ENCODE results near the gene RASSF1.
A peak's percentile ranks its signal among the peaks of the same experiment; 100 is the strongest.

RASSF1 gene

DNA sequence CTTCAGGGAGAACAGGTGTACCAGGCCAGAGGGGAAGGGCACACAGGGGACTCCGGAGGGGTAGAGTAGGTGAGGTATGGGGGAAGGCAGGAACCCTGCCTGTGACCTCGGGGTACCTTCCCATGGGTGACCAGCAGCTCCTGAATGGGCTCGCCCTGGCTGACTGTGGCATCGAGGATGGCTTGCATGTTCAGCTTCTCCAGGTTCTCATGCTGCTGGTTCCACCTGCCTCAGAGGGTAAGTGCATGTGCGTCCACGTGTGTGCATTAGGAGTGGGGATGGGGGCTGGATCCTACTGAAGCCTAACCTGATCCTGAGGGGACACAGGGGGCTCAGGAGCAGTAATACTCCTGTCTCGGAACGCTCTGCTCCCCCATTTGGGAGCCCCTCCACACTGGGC, 4.4 kb upstream of the RASSF1 start:
- H3K4me1 ChIP-seq (ENCODE audit: control extremely low read depth in 1 of 4, control insufficient read depth in 4 of 4, insufficient read depth in 4 of 4, low read length in 3 of 4), result peaks cover 7 to 58% (median 52%) of the 10 kb centered on the region in 4 experiments
- CTCF ChIA-PET, result interaction anchor here (0.6 to 5.8 kb wide), 7 partner anchors 8 to 197 kb away, joined by 3 to 28 read pairs (median 5); no protein-coding TSS in a partner anchor
- POLR2A ChIA-PET, result no interaction called here

DNA sequence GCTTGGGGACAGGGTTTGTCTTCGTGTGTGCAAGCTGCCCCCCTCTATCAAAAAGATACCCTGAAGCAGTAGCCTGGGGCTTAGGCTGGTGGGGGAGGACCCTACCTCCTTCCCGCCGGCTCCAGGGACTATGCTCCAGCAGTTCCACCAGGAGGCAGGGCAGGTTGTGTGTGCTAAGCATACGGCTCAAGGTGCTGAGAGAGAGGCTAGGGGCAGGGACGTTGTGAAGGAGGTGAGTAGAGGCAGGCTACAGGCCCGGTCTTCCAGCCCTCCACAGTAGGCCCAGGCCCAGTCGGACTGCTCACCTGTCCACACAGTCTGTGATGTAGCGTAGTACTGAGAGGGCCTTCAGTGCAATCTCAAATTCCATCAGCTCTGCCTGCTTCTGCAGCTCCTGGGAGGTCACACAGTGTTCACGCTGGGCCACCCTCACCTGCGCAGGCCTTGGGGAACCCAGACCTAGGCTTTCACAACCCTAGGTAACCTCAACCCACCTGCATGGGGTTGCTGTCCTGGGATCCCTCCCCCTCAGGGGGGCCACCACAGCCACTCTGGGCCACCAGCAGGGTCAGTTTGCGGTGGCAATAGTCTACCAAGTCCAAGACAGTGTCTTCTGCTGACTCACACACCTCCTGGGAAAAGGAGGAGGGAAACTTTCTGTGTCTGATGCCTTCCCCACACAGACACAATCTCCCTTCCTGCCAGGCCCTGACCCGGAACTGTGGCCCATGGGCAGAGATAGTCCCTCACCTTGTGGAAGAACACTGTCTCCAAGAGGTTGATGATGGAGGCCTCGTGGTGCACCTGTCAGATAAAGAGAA, 2.4 kb upstream of the RASSF1 start:
- Histone ChIP-seq H3K9me3 (ENCODE audit: control extremely low read depth in 1 of 5, control insufficient read depth in 4 of 5, insufficient read depth in 2 of 5, low read depth in 1 of 5, low read length in 4 of 5) (no peaks in the 10 kb centered on the region), H3K36me3 (ENCODE audit: control insufficient read depth in 4 of 4, insufficient read depth in 4 of 4, low read length in 3 of 4) (peaks cover 2 to 7% (median 5%) of the 10 kb centered on the region in 4 experiments), H3K27me3 (replicated peaks in 2 of 5; ENCODE audit: control insufficient read depth in 4 of 5, insufficient read depth in 5 of 5, low read length in 4 of 5) (no peaks in the 10 kb centered on the region), H3K4me3 (ENCODE audit: control insufficient read depth in 1 of 7, extremely low read depth in 1 of 7, insufficient read depth in 4 of 7, low read depth in 2 of 7, low read length in 6 of 7) (no peak overlapping the region), H3K27ac (ENCODE audit: insufficient read depth in 1 of 2, low read depth in 1 of 2, low read length in 2 of 2, poor library complexity in 1 of 2, severe bottlenecking in 2 of 2) (no peak overlapping the region), H3K4me1 (ENCODE audit: control extremely low read depth in 1 of 4, control insufficient read depth in 4 of 4, insufficient read depth in 4 of 4, low read length in 3 of 4) (peaks cover 12 to 67% (median 63%) of the 10 kb centered on the region in 4 experiments)
- 86% methylated on average over 11 of the region's 13 CpGs for WGBS (ENCODE audit: insufficient coverage)
- ChIA-PET CTCF (interaction anchor here (0.6 to 5.8 kb wide), 4 partner anchors 10 to 47 kb away, joined by 3 to 28 read pairs (median 16); no protein-coding TSS in a partner anchor), POLR2A (no interaction called here)
- DNase-seq, result no peak

More for the DNA sequence above, 4.4 kb upstream of the RASSF1 start:
- peaks cover 7 to 20% (median 15%) of the 10 kb centered on the region in 4 experiments for H3K36me3 ChIP-seq (ENCODE audit: control insufficient read depth in 4 of 4, insufficient read depth in 4 of 4, low read length in 3 of 4)
- H3K27me3 ChIP-seq (replicated peaks in 2 of 5; ENCODE audit: control insufficient read depth in 4 of 5, insufficient read depth in 5 of 5, low read length in 4 of 5), result no peaks in the 10 kb centered on the region
- H3K4me3 ChIP-seq (ENCODE audit: control insufficient read depth in 1 of 7, extremely low read depth in 1 of 7, insufficient read depth in 4 of 7, low read depth in 2 of 7, low read length in 6 of 7), result peak overlapping the region in 5 of 7 experiments; percentile 50 to 80 (median 65)
- H3K9me3 ChIP-seq (ENCODE audit: control extremely low read depth in 1 of 5, control insufficient read depth in 4 of 5, insufficient read depth in 2 of 5, low read depth in 1 of 5, low read length in 4 of 5), result no peaks in the 10 kb centered on the region
- WGBS (ENCODE audit: insufficient coverage), result 95% methylated on average over 7 of the region's 8 CpGs
- no peak overlapping the region for H3K27ac ChIP-seq (ENCODE audit: insufficient read depth in 1 of 2, low read depth in 1 of 2, low read length in 2 of 2, poor library complexity in 1 of 2, severe bottlenecking in 2 of 2)
- DNase-seq, result no peak

DNA sequence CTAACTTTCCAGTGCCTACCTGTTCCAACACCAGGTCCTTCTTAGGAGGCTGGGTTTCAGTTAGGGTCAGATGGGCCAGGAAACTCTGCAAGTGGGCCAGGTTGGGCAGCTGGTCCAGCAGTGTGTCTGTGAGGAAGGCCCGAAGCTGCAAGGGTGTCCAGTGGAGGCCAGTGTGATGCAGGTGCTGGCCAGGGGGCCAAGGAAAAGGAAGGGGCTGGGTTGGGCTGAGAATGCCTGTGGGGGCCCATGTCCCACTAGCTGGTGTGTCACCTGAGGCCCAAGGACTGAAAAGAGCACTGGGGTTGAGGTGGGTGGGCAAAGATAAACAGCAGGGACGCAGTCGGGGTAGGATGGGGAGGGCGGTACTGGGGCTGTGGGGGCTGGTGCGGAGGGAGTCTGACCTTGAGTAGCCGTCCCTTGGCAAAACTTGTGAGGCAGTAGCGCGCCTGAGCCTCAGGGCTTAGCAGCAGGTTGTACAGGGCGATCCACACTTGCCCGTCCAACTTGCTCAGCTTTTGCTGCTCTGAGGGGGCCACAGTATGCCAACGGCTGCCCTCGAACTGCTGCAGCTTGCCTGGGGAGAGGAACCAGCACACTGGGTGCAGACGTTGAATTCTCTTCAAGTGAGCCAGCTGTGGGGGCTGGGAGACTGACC, 1.5 kb upstream of the RASSF1 start:
- no peaks in the 10 kb centered on the region for H3K27me3 ChIP-seq (replicated peaks in 2 of 5; ENCODE audit: control insufficient read depth in 4 of 5, insufficient read depth in 5 of 5, low read length in 4 of 5)
- POLR2A ChIA-PET, result interaction anchor here (1.8 kb wide), 1 partner anchor 13 kb away, joined by 7 read pairs; no protein-coding TSS in a partner anchor
- no peaks in the 10 kb centered on the region for H3K36me3 ChIP-seq (ENCODE audit: control insufficient read depth in 4 of 4, insufficient read depth in 4 of 4, low read length in 3 of 4)
- peak overlapping the region in 1 of 7 experiments; percentile 89 for H3K4me3 ChIP-seq (ENCODE audit: control insufficient read depth in 1 of 7, extremely low read depth in 1 of 7, insufficient read depth in 4 of 7, low read depth in 2 of 7, low read length in 6 of 7)
- 93% methylated on average over 12 of the region's 13 CpGs for WGBS (ENCODE audit: insufficient coverage)
- peaks cover 12 to 74% (median 67%) of the 10 kb centered on the region in 4 experiments for H3K4me1 ChIP-seq (ENCODE audit: control extremely low read depth in 1 of 4, control insufficient read depth in 4 of 4, insufficient read depth in 4 of 4, low read length in 3 of 4)
- H3K9me3 ChIP-seq (ENCODE audit: control extremely low read depth in 1 of 5, control insufficient read depth in 4 of 5, insufficient read depth in 2 of 5, low read depth in 1 of 5, low read length in 4 of 5), result no peaks in the 10 kb centered on the region
- CTCF ChIA-PET, result interaction anchor here (0.8 to 3.3 kb wide), 2 partner anchors 11 to 152 kb away, joined by 3 to 18 read pairs; no protein-coding TSS in a partner anchor
- H3K27ac ChIP-seq (ENCODE audit: insufficient read depth in 1 of 2, low read depth in 1 of 2, low read length in 2 of 2, poor library complexity in 1 of 2, severe bottlenecking in 2 of 2), result no peak overlapping the region
- DNase-seq, result no peak

DNA sequence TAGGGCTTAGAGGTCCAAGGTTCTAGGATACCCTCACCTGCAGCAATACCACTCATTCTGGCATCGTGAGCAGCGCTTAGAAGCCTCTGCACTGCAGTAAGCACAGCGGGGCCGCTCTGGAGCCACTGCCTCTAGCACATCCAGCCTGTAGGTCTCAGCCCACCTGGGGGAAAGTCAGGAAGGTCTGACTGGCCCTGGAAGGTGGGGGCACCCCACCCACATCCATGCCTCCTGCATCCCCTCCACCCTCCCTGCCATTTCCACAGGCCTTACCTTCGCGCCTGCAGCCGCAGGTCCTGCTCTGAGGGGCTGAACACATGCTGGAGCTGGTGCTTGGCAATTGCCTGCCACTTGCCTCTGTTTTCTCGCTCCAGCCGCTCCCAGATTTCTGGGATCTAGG, 901 bp upstream of the RASSF1 start:
- POLR2A ChIA-PET, result interaction anchor here (0.7 to 1.8 kb wide), 2 partner anchors 8 to 13 kb away, joined by 3 to 7 read pairs; no protein-coding TSS in a partner anchor
- Histone ChIP-seq H3K9me3 (ENCODE audit: control extremely low read depth in 1 of 5, control insufficient read depth in 4 of 5, insufficient read depth in 2 of 5, low read depth in 1 of 5, low read length in 4 of 5) (no peaks in the 10 kb centered on the region), H3K27me3 (replicated peaks in 2 of 5; ENCODE audit: control insufficient read depth in 4 of 5, insufficient read depth in 5 of 5, low read length in 4 of 5) (no peaks in the 10 kb centered on the region), H3K36me3 (ENCODE audit: control insufficient read depth in 4 of 4, insufficient read depth in 4 of 4, low read length in 3 of 4) (peaks cover 0 to 2% (median under 1%) of the 10 kb centered on the region in 4 experiments), H3K27ac (ENCODE audit: insufficient read depth in 1 of 2, low read depth in 1 of 2, low read length in 2 of 2, poor library complexity in 1 of 2, severe bottlenecking in 2 of 2) (peak overlapping the region in 1 of 2 experiments; percentile 97), H3K4me1 (ENCODE audit: control extremely low read depth in 1 of 4, control insufficient read depth in 4 of 4, insufficient read depth in 4 of 4, low read length in 3 of 4) (peaks cover 12 to 75% (median 72%) of the 10 kb centered on the region in 4 experiments), H3K4me3 (ENCODE audit: control insufficient read depth in 1 of 7, extremely low read depth in 1 of 7, insufficient read depth in 4 of 7, low read depth in 2 of 7, low read length in 6 of 7) (peak overlapping the region in 4 of 7 experiments; percentile 62 to 89 (median 80))
- WGBS (ENCODE audit: insufficient coverage), result 100% methylated on average over 1 of the region's 9 CpGs
- no peak for DNase-seq
- CTCF ChIA-PET, result interaction anchor here (0.7 to 6.0 kb wide), 3 partner anchors 8 to 152 kb away, joined by 3 to 51 read pairs (median 3); partner anchors contain the start of genes CYB561D2 and NPRL2

DNA sequence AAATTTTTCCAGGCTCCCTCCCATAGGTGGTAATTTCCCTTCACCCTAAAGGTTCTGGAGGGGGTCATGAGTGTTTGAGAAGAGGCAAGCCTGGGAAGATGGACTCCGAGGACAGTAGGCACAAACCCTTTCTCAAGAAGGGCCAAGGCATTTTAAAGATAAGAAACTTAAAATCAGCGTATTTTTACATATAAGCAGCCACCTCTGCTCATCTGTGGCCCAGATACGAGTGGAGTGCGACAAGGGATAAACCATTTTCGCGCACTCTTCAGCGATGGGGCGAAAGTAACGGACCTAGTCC, 539 bp downstream of the RASSF1 start:
- ChIA-PET POLR2A (interaction anchor here (0.5 kb wide), 1 partner anchor 1656 kb away, joined by 4 read pairs; no protein-coding TSS in a partner anchor), CTCF (interaction anchor here (0.9 to 6.0 kb wide), 5 partner anchors 9 to 88 kb away, joined by 3 to 51 read pairs (median 3); partner anchors contain the start of genes CYB561D2 and NPRL2)
- Histone ChIP-seq H3K27me3 (replicated peaks in 2 of 5; ENCODE audit: control insufficient read depth in 4 of 5, insufficient read depth in 5 of 5, low read length in 4 of 5) (no peaks in the 10 kb centered on the region), H3K9me3 (ENCODE audit: control extremely low read depth in 1 of 5, control insufficient read depth in 4 of 5, insufficient read depth in 2 of 5, low read depth in 1 of 5, low read length in 4 of 5) (no peaks in the 10 kb centered on the region), H3K4me1 (ENCODE audit: control extremely low read depth in 1 of 4, control insufficient read depth in 4 of 4, insufficient read depth in 4 of 4, low read length in 3 of 4) (peaks cover 15 to 75% (median 70%) of the 10 kb centered on the region in 4 experiments), H3K36me3 (ENCODE audit: control insufficient read depth in 4 of 4, insufficient read depth in 4 of 4, low read length in 3 of 4) (peaks cover 0 to 13% (median 7%) of the 10 kb centered on the region in 4 experiments), H3K27ac (ENCODE audit: insufficient read depth in 1 of 2, low read depth in 1 of 2, low read length in 2 of 2, poor library complexity in 1 of 2, severe bottlenecking in 2 of 2) (peak overlapping the region in 1 of 2 experiments; percentile 97), H3K4me3 (ENCODE audit: control insufficient read depth in 1 of 7, extremely low read depth in 1 of 7, insufficient read depth in 4 of 7, low read depth in 2 of 7, low read length in 6 of 7) (peak overlapping the region; percentile 42 to 91 (median 73))
- 0% methylated on average over 9 of the region's 9 CpGs for WGBS (ENCODE audit: insufficient coverage)
- no peak for DNase-seq

DNA sequence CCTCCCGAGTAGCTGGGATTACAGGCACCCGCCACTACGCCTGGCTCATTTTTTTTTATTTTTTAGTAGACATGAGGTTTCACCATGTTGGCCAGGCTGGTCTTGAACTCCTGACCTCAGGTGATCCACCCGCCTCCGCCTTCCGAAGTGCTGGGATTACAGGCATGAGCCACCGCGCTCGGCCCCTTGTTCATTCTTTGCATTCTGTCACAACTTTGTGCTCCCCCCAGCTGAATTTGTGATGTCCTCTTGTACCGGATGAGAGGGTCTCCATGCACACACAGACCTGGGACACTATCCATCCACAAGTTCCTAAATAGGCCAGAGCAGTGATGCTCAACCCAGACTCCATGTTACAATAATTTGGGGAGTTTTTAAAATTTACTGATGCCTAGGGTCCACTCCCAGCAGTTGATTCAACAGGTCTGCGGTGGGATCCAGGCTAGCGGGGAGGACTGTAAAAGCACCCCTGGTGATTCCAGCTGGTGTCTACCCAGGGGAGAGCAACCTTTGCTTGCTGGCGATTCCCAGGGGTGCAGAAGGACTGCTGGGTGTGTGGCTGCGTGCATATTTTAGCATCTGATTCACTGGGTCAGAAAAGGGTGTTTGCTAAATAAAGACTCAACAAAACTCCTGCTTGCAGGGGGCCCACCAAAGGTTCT, 1.0 kb downstream of the RASSF1 start:
- Histone ChIP-seq H3K4me1 (ENCODE audit: control extremely low read depth in 1 of 4, control insufficient read depth in 4 of 4, insufficient read depth in 4 of 4, low read length in 3 of 4) (peaks cover 15 to 73% (median 69%) of the 10 kb centered on the region in 4 experiments), H3K27me3 (replicated peaks in 2 of 5; ENCODE audit: control insufficient read depth in 4 of 5, insufficient read depth in 5 of 5, low read length in 4 of 5) (no peaks in the 10 kb centered on the region), H3K4me3 (ENCODE audit: control insufficient read depth in 1 of 7, extremely low read depth in 1 of 7, insufficient read depth in 4 of 7, low read depth in 2 of 7, low read length in 6 of 7) (peak overlapping the region in 6 of 7 experiments; percentile 56 to 91 (median 83)), H3K27ac (ENCODE audit: insufficient read depth in 1 of 2, low read depth in 1 of 2, low read length in 2 of 2, poor library complexity in 1 of 2, severe bottlenecking in 2 of 2) (peak overlapping the region; percentile 93 to 97), H3K36me3 (ENCODE audit: control insufficient read depth in 4 of 4, insufficient read depth in 4 of 4, low read length in 3 of 4) (peaks cover 0 to 15% (median 9%) of the 10 kb centered on the region in 4 experiments), H3K9me3 (ENCODE audit: control extremely low read depth in 1 of 5, control insufficient read depth in 4 of 5, insufficient read depth in 2 of 5, low read depth in 1 of 5, low read length in 4 of 5) (no peaks in the 10 kb centered on the region)
- WGBS (ENCODE audit: insufficient coverage), result 39% methylated on average over 11 of the region's 14 CpGs
- POLR2A ChIA-PET, result interaction anchor here (0.5 to 3.6 kb wide), 3 partner anchors 11 to 1657 kb away, joined by 4 to 31 read pairs (median 4); partner anchors contain the start of gene TUSC2
- CTCF ChIA-PET, result interaction anchor here (0.9 to 6.0 kb wide), 3 partner anchors 9 to 30 kb away, joined by 3 to 51 read pairs (median 3); partner anchors contain the start of genes CYB561D2 and NPRL2
- DNase-seq, result no peak

Data from common myeloid progenitor, CD34-positive (primary cell).